Activated naive CD4-positive, alpha-beta T cell (primary cell): Measurements from ENCODE around the gene COL5A1.
"Not testable (repeated sequence)": the region's sequence is repeated elsewhere in the genome, so short reads cannot be mapped to it uniquely, and the experiment has no call there.

Source experiments
- DNase-seq, 4 experiments: peaks; one replicate each; lab custom pipeline; 2025; lab: John Stamatoyannopoulos, UW

Gene COL5A1

DNA sequence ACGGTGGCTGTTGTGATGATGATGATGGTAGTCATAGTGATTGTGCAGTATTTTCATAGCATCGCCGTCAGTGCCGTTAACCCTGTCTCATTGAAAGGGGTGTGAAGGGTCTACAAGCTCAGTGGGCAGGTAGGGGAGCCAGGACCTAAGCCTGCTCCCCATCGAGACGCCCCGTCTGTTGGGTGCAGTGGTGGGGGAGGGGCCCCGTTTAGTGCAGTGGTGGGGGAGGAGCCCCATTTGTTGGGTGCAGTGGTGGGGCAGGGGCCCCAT, 68.6 kb downstream of the COL5A1 start:
- no peak for DNase-seq

DNA sequence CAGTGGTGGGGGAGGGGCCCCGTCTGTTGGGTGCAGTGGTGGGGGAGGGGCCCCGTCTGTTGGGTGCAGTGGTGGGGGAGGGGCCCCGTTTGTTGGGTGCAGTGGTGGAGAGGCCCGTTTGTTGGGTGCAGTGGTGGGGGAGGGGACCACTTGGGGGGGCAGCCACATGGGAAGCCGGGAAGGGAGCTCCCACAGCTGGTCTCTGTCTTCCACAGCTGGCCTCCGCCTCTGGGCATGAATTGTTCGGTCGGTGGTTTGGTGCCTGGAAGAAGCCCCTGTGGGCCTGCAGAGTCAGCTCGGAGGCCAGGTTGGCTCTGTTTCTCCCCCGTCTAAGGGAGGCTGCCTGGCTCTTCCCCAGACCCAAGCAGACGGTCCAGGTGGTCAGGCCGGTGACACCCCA, 69.3 kb downstream of the COL5A1 start:
- DNase-seq: no peak

DNA sequence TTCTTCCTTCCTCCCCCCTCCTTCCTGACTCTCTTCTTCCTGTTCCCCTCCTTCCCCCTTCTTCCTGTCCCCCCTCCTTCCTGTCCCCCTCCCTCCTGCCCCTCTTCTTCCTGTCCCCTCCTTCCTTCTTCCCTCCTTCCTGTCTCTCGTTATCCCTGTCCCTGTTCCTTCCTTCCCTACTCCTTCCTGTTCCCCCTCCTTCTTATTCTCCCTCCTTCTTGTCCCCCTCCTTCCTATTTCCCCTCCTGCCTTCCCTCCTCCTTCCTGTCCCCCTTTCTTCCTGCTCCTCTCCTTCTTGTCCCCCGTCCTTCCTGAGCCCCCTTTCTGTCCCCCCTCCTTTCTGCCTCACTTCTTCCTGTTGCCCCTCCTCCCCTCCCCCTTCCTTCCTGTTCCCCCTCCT, 70.6 kb downstream of the COL5A1 start:
- no peak for DNase-seq

DNA sequence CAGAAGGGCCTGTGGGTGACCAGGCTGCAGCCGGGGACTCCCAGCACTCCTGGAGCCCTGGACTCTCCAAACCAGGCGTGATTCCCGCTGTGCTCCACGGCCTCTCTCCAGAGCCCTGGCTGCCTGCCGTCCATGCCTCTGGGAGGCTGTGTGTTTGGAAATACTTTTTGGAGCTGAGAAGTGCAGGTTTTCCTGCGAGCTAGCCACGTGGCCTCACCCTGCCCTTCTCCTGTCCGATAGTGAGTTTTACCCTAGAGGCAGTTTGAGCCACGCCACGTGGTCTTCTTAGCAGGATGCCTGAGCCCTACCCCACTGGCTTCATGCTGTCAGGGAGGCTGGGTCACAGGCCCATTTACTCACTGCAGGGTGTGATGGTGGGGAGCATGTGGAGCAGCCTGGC, 71.3 kb downstream of the COL5A1 start:
- DNase-seq: no peak

DNA sequence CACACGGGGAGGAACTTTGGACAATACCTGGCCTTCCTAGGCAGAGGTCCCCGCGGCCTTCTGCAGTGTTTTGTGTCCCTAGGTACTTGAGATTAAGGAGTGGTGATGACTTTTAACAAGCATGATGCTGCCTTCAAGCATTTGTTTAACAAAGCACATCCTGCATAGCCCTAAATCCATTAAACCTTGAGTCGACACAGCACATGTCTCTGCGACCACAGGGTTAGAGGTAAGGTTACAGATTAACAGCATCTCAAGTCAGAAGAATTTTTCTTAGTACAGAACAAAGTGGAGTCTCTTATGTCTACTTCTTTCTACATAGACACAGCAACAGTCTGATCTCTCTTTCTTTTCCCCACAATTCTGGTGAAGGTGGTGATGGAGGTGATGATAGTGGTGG, 73.9 kb downstream of the COL5A1 start:
- not testable (repeated sequence) for DNase-seq

DNA sequence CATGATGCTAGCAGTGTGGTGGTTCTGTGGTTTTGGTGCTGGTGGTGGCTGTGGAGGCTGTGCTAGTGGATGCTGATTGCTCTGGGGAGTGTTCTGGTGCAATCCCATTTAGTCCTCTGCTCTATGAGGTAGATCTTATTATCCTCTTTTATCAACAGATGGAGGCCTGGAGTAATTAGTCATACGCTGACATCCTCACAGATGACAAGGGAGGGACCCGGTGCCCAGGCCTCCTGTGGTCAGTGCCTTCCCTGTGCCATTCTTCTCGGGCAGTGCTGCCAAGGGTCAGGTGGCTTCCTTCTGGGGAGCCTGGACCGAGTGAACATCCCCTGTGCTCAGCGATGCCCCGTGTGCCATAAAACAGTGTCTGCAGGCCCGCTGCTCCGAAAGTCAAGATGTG, 74.5 kb downstream of the COL5A1 start:
- DNase-seq: no peak

DNA sequence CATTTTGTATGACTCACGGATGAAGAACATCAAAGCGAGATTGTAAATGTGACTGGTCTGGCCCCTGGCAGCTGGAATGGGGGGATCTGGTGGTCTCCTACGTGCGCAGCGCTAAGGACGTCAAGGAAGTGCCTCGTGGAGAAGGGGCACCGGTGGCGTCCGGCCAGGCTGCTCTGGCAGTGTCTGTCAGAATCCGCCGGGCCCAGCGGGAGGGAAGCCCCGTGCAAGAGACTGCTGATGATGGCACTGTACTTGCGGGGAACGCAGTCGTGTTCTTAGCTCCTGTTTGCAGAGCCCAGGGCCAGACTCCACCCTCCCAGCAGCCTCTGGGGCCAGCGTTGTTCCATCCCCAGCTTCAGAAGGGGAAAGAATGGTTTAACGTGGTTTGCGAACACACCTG, 75.5 kb downstream of the COL5A1 start:
- DNase-seq: no peak

DNA sequence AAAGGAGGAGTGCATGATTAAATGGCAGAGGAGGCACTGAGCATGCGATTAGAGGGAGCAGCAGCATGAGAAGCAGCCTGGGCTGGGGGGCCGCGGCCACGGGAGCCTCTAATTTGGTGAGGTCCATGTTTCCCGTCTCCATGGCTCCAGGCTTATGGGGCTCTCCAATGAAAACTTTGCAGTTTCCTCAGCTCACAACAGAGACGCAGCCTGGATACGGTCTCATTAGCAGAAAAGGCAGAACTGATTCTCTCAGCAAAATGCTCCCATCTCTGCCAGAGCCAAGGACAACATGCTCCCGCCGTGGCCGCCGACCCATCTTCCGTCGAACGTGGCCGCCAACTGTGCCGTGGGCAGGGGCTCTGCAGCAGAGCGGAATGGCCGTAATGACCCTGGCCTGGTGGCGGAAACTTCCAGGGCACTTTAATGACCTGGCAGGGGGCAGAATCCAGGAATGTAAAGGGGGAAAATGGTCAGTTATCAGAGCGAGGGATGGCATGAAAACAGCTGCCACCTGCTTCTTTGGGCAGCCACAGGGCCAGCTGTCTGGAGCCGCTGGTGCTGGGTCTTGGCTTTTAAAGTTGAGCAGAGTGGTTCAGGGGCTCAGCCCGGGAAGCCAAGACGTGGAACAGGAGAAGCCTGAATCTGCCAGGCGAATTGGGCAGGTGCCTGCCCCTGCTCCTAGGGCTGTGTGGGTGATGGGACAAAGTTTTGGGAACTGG, 76.5 kb downstream of the COL5A1 start:
- no peak for DNase-seq

DNA sequence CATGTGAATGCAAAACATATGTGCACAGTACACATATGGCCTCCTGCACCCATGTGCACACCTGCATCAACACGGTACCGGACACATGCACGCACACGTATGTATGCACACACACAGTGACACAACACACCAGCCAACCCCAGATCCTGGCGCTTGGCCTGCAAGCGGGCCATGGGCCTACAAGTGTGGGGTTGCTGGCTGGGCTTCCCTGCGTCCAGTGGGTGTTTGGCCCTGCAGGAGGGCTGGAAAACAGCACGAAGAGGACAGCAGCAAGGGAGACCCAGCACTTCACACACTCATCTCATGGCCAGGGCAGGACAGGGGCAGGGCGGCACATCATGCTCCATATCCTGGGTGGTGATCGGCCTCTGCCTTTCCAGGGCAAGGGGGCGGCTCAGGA, 77.7 kb downstream of the COL5A1 start:
- DNase-seq: no peak

DNA sequence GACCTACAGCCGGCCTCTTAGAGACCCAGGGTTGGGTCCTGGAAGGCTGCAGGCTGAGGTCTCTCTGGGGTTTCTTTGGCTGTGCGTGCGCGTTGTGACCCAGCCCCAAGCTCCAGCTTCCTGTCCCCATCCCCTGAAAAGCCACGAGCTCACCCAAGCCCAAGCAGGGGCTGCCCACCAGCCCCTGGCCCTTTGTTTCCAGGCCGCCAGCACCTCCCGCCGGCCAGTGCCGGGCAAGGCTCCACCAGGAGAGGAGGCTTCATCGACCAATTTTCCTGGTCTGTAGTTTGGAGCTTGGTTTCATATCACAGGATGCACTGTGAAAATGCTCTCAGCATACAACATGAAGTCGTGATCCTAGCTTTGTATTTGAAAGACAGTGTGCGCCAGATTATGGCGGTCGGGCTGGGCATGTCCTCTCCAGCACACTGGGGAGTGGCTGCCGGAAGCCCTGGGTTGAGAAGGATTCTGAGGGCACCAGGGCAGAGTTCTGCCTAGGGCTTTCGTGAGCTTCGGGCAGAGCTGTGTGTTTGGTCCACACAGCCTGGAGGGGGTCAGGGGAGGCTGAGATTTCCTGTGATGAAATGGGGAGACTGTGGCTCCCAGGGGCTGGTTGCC, 78.6 kb downstream of the COL5A1 start:
- no peak for DNase-seq

DNA sequence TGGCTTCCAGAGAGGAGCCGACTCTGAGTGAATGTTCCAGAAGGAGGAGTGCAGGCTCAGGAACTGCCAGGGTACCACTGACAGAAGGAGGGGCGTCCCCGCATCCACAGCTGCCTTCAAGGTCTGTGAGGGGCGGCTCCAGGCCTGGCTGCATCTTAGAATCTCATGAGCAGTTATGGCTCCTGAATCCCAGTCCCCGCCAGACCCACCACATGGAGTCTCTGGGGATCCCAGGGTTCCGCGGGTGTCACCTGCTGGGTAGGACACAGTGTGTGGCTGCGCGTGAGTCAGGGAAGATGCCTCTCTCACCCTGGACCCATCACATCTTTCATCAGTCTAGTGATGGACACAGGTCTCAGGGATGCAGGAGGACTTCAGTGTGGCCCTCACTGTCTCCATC, 79.2 kb downstream of the COL5A1 start:
- DNase-seq: no peak

DNA sequence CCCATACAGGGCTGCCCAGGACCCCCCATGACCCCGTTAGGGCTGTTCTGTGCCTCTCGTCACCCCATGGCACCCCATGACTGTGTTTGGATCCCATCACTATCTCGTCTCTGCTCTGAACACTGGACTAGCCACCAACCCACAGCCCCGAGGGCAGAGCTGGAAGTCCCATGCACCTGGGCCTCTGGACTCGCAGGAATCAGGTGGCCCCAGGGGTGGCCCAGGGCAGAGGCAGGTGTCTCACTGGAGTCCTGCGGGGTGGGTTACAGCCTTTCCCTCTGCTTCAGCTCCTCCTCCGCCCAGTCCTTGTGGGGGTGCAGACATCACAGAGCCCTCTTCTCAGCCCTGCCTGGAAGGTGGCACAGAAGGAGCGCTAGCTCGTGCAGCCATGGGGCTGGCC, 79.7 kb downstream of the COL5A1 start:
- no peak for DNase-seq

DNA sequence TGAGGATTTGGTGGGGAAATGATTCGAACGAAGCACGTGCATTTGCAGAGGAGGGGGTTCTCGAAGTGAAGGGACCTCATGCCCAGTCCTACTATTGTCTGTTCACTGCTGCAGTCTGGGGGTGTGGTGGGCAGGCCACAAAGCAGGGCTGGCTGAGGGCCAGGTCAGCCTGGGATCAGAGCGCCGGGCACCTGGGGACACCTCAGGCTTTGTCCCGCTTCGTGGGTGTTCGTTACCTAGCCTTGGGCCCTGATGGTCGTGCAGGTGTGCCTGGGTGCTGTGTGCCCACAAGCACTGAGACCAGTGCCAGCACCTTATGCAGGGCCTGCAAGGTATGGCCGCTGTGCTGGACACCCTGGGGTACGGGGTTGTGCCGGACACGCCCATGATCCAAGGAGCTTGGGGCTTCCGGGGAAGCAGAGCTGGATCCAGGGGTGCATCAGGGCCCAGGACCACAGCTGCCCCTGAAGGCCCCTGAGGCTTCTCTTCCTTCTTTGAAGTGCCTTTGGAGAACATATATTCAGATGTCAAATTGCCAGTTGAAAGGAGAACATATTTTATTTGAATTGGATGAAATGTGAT, 80.6 kb downstream of the COL5A1 start:
- DNase-seq: no peak

DNA sequence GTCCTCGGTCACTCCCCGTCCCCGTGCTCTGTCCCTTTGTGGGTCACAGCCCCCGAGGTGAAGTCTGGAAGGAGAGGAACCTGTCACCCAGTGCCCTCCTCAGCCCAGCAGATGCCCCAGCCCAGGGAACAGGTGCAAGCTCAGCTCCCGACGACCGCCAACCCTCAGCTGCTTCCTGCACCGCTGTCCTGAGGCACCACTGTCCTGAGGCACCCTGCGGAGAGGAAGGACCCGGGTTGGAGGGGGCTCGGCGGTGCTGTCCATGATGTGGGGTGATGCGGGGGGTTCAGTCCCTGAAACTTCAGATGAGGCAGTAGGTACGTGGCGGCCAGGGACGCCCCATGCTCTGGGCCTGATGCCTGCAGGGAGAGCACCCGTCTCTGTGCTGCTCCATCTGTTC, 81.4 kb downstream of the COL5A1 start:
- DNase-seq: no peak

DNA sequence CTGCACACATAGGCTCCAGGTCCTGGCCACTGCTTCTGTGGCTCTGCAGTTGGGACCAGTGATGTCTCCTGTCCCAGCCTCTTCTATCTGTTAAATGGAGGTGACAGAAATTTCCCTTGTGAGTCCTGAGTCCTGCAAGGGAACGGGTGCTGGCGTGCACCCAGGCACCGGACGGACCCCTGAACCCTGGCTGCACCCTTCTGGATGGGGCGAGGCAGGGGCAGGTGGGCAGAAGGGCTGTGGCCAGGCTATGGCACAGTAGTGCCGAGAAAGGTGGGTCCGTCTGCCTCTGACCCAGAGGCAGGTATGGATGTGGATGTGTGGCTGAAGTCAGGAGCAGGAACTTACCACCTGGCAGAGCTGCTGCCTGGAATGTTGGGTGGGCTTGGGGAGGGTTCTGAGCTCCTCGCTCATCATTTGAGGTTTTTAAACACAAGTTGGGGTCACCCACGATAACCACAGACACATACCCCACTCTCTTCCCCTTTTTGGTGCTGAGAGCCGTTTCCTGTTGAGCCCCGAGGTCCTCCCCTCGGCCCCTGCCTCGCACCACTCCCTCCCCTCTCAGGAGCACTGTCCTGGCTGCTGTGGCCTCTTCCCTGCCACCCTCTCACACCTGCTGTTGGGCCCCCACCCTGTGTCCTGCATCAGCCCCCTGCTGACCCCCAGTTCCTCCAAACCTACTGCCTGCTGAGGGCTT, 82.0 kb downstream of the COL5A1 start:
- no peak for DNase-seq

DNA sequence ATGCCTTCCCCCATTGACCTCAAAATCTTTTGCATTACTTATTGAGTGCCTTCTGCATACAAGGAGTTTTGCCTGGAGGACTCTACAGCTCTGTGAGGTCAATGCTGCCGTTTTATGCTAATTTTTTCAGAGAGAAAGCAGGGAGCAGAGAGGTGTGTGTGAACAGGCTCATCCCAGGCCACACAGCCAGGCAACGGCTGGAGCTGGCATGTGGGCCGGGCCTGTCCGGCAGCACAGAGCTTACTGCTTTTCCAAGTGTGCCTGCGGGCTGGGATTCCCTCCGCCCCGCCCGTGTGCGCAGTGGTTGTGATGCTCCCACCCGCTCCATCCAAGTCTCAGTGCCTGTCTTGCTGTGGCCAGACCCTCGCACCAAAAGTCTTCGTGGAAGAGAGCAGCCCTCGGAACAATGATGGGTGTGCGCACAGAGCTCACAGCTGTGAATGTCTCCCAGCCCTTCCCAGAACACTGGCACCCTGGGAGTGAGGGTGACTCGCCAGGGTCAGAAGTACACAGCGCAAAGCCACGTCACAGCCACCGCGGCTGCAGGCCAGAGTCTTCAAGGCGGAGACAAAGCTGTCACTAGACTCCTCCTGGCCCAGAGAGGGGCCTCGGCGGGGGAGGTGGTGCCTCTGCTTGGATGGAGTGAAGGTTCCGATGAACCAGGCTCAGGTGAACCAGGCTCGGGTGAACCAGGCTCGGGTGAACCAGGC, 82.8 kb downstream of the COL5A1 start:
- DNase-seq: no peak

DNA sequence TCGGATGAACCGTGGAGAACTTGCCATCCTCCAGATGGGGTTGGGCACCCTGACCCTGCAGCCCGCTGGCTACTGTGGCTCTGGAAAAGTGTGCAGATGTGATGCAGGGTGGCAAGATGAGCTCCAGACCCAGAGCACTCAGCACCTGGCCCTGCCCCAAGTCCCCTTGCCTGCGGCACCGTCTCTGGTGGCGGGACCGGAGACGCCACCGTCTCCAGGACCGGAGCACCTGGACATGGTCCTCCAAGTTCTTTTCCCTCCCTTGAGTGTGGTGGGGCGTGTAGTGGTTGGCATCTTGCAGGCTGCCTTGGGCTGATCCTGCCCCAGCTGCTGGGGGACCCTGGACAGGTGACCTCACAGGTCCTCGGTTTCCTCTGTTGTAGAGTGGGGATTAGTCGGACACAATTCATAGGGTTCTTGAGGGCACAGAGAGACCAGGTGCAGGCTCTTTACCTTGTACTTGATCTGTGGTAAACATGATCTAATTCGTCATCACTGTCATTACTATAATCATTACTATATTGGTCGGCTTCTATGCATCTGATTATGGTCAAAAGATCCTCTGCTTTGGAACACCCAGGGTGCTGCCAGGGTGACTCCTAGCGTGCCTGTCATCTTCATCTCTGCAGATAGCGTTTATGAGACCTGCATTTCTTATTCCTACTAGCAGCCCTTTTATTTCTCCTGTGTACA, 83.5 kb downstream of the COL5A1 start:
- DNase-seq: no peak

DNA sequence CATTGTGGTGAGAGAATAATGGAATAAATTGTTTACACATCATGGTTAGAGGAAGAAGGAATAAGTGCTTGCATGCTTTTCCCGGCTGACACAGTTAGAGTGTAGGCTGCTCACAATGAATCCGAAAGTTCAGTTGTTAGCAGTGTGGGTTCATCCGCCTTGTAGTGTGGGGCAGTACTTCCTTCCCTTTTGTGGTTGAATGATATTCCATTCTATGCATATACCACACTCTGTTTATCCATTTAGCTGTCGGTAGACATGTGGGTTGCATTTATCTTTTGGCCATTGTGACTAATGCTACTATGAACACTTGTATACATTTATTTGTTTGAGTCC, 84.0 kb downstream of the COL5A1 start:
- DNase-seq: no peak

DNA sequence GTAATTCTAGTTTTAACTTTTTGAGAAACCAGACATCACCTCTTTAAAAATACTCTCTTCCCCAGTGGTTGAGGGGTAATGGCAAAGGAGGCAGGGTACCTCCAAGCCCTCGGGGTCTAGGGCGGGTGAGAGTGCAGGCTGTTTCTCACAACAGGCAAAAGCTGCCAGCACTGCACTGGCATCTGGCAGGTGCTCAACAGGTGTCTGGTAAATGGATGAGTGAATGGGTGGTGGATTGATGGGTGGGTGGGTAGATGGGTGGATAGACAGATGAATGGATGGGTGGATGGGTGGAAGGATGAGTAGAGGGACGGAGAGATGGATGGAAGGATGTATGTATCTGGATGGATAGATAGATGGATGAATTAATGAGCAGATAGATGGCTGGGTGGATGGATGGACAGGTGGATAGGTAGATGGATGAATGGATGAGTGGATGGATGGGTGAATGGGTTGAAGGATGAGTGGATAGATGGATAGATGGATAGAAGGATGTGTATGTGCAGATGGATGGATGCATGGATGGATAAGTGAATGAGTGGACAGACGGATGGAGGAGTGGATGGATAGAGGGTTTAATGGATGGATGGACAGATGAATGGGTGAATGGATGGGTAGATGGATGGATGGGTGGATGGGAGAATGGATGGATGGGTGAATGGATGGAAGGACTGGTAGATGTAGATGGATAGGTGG, 84.6 kb downstream of the COL5A1 start:
- DNase-seq: no peak

DNA sequence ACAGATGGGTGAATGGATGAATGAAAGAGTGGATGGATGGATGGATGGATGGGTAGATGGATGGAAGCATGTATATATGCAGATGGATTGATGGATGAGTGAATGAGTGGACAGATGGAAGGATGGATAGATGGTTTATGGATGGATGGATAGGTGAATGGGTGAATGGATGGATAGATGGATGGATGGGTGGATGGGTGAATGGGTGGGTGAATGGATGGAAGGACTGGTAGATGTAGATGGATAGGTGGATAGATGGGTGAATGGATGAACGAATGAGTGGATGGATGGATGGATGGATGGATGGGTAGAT, 85.1 kb downstream of the COL5A1 start:
- no peak for DNase-seq

DNA sequence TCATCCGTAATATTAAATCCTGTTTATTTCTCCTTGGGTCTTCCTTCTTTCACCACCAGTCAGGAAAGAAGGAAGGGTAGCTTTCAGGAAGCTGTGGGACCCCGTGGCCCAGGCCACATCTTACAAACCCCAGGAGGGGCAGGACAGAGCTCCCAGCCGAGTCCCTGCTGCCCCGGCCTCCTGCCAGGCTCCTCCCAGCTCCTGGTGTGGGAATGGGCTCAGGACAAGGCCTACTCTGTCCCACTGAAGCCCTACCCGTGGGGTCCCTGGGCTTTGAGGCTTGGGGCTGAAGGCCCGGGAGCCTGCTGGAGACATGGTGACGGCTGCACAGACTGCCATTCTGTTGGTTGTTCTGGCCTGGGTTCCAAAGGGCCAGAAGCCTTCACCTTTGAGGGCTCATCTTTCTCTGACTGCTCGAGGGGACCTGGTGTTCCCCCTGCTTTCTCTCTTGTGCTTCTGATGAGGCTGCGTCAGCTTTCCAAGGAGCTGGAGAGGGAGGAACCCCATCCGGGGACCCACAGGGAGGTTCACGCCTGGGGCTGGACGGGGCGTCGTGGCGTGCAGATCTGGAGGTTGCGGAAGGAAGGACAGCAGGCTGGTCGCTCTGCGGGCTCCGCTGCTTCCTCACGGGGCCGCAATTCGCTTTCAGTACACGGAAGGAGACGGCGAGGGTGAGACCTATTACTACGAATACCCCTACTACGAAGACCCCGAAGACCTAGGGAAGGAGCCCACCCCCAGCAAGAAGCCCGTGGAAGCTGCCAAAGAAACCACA, 86.6 kb downstream of the COL5A1 start:
- no peak for DNase-seq
